NCI-H1105 treated with DMSO at 0.1 percent for 48 hours (cell line): ENCODE data around the gene IL31RA.

Experiments
- DNase-seq: peaks from one replicate; lab custom pipeline; 2025; lab: John Stamatoyannopoulos, UW

The IL31RA gene

GRCh38 chr5:55860288-55860687 is 9.1 kb downstream of the IL31RA start:
- no peak for DNase-seq

- DNase-seq, result no peak
These were observed 9.6 kb downstream of the IL31RA start for GRCh38 chr5:55860709-55861108.

GRCh38 chr5:55864606-55865541 is 13.7 kb downstream of the IL31RA start:
- no peak for DNase-seq

- no peak for DNase-seq
These were observed 14.7 kb downstream of the IL31RA start for GRCh38 chr5:55865831-55866230.

- no peak for DNase-seq
These were observed 15.3 kb downstream of the IL31RA start for GRCh38 chr5:55866485-55866884.

GRCh38 chr5:55866934-55867333 is 15.8 kb downstream of the IL31RA start:
- no peak for DNase-seq

- DNase-seq, result no peak
These were observed 17.7 kb downstream of the IL31RA start for GRCh38 chr5:55868846-55869245.

GRCh38 chr5:55869847-55870246 is 18.7 kb downstream of the IL31RA start:
- DNase-seq, result no peak

- no peak for DNase-seq
These were observed 22.1 kb downstream of the IL31RA start for GRCh38 chr5:55873234-55873633.

GRCh38 chr5:55877655-55878054 is 26.5 kb downstream of the IL31RA start:
- DNase-seq, result no peak

- no peak for DNase-seq
These were observed 29.3 kb downstream of the IL31RA start for GRCh38 chr5:55880453-55880852.

- no peak for DNase-seq
These were observed 34.2 kb downstream of the IL31RA start for GRCh38 chr5:55885359-55885758.

GRCh38 chr5:55888205-55888604 is 37.0 kb downstream of the IL31RA start:
- DNase-seq, result no peak

GRCh38 chr5:55892479-55892878 is 41.3 kb downstream of the IL31RA start:
- no peak for DNase-seq

GRCh38 chr5:55894135-55894534 is 43.0 kb downstream of the IL31RA start:
- DNase-seq, result no peak

- DNase-seq, result no peak
These were observed 44.2 kb downstream of the IL31RA start for GRCh38 chr5:55895346-55895745.

- no peak for DNase-seq
These were observed 45.1 kb downstream of the IL31RA start for GRCh38 chr5:55896238-55896637.

GRCh38 chr5:55896663-55897062 is 45.5 kb downstream of the IL31RA start:
- no peak for DNase-seq

GRCh38 chr5:55897206-55897894 is 46.2 kb downstream of the IL31RA start:
- no peak for DNase-seq

GRCh38 chr5:55897905-55898304 is 46.7 kb downstream of the IL31RA start:
- DNase-seq, result no peak

GRCh38 chr5:55899344-55899743 is 48.2 kb downstream of the IL31RA start:
- no peak for DNase-seq

- DNase-seq, result no peak
These were observed 48.9 kb downstream of the IL31RA start for GRCh38 chr5:55900068-55900467.

GRCh38 chr5:55900776-55901175 is 49.6 kb downstream of the IL31RA start:
- DNase-seq, result no peak
